Natural killer cell (primary cell): Measurements from ENCODE around the gene CEL. TPM values are rescaled to one million over a fixed set of nuclear protein-coding genes. Genes with fewer than 3 reads are reported as not detected.

Experiments used
- ATAC-seq, 3 donors: fragments of 150-1000 bp in 2 of 3; fragments of 200-7000 bp in 1 of 3; cut with Tn5 transposase; 1 replicate in 1 of 3; 2 replicates in 2 of 3; pipeline ENCODE4 v1.10.0; 2021; ENCODE audit warnings: mild to moderate bottlenecking in 2 of 3, moderate library complexity in 2 of 3
- DNase-seq, 2 donors: peaks; one replicate each; pipeline versions ENCODE4 v3.0.0 to v3.0.0-alpha.2; 2013 to 2021; ENCODE audit warnings: mixed read lengths in 1 of 2
- H3K27ac ChIP-seq: one replicate; pipeline ENCODE4 v1.5.1; 2013; ENCODE audit warnings: mild to moderate bottlenecking, low read length
- H3K27me3 ChIP-seq: one replicate; pipeline ENCODE4 v1.6.1; 2013; ENCODE audit warnings: low read length; ENCODE audit not compliant: control insufficient read depth, insufficient read depth
- H3K36me3 ChIP-seq: one replicate; pipeline ENCODE4 v1.6.1; 2013; ENCODE audit warnings: low read length; ENCODE audit not compliant: control insufficient read depth, insufficient read depth
- H3K4me1 ChIP-seq: one replicate; pipeline ENCODE4 v1.6.1; 2013; ENCODE audit warnings: low read length; ENCODE audit not compliant: control insufficient read depth, insufficient read depth
- H3K4me3 ChIP-seq: one replicate; pipeline ENCODE4 v1.5.1; 2013; ENCODE audit warnings: low read length
- H3K9me3 ChIP-seq: one replicate; pipeline ENCODE4 v1.6.1; 2013; ENCODE audit warnings: low read length; ENCODE audit not compliant: control insufficient read depth, insufficient read depth
- H3K27ac Mint-ChIP-seq, 2 donors: one replicate each; pipeline ENCODE4 v1.8.0; 2022; ENCODE audit warnings: mild to moderate bottlenecking in 2 of 2, mixed read lengths in 2 of 2, moderate library complexity in 1 of 2
- H3K27me3 Mint-ChIP-seq, 2 donors: one replicate each; pipeline ENCODE4 v1.8.0; 2022; ENCODE audit warnings: low read depth in 2 of 2, mixed read lengths in 2 of 2
- H3K36me3 Mint-ChIP-seq: one replicate; pipeline ENCODE4 v1.8.0; 2022; ENCODE audit warnings: mixed read lengths
- H3K4me1 Mint-ChIP-seq, 2 donors: one replicate each; pipeline ENCODE4 v1.8.0; 2022; ENCODE audit warnings: mixed read lengths in 2 of 2
- H3K4me3 Mint-ChIP-seq: one replicate; pipeline ENCODE4 v1.8.0; 2022; ENCODE audit warnings: mild to moderate bottlenecking, moderate library complexity, mixed read lengths
- H3K9me3 Mint-ChIP-seq, 2 donors: one replicate each; pipeline ENCODE4 v1.8.0; 2022; ENCODE audit warnings: mixed read lengths in 2 of 2
- WGBS: methylation state at CpG from one replicate; pipeline ENCODE4 v1.1.7; 2013; ENCODE audit warnings: missing lambda C conversion rate; ENCODE audit not compliant: insufficient coverage; 5-methylcytosine and 5-hydroxymethylcytosine counted together
- intact Hi-C: fragments of 100-400 bp; cut with micrococcal nuclease; formaldehyde crosslinking; loops from one replicate; pipeline ENCODE4 v1.14.2; 2022
- total RNA-seq, 4 donors: library from RNA; stranded (reverse); fragments of 120-200 nt in 1 of 4; gene quantifications; one replicate each; pipeline versions ENCODE4 v1.2.3 to v1.2.4, GENCODE V29; 2013 to 2022
- TF ChIP-seq, protein P1 (sequence below): fragments of 200-600 bp; IDR thresholded peaks from one replicate; pipeline ENCODE4 v1.8.0; 2022; ENCODE audit warnings: antibody characterized with exemption

The CEL gene
- total RNA-seq, 3 donors from 2014 or later (not counting 1 experiment from before 2014, with no cell fraction given), result 0.18 to 0.68 (median 0.42) TPM

DNA sequence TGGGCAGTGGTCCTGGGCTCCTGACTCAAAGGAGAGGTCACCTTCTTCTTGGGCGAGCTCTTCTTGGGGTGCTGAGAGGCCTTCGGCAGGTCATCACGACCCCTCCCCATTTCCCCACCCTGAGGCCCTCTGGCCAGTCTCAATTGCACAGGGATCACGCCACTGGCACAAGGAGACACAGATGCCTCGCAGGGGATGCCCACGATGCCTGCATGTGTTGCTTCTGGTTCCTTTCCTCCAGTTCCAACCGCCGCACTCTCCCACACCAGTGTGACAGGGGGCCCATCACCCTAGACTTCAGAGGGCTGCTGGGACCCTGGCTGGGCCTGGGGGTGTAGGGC lies 1.3 kb downstream of the CEL start:
- peaks cover 22 to 31% of the 10 kb centered on the region in 2 donors for H3K4me1 Mint-ChIP-seq
- H3K9me3 Mint-ChIP-seq, result no peaks in the 10 kb centered on the region
- TF ChIP-seq, protein P1, sequence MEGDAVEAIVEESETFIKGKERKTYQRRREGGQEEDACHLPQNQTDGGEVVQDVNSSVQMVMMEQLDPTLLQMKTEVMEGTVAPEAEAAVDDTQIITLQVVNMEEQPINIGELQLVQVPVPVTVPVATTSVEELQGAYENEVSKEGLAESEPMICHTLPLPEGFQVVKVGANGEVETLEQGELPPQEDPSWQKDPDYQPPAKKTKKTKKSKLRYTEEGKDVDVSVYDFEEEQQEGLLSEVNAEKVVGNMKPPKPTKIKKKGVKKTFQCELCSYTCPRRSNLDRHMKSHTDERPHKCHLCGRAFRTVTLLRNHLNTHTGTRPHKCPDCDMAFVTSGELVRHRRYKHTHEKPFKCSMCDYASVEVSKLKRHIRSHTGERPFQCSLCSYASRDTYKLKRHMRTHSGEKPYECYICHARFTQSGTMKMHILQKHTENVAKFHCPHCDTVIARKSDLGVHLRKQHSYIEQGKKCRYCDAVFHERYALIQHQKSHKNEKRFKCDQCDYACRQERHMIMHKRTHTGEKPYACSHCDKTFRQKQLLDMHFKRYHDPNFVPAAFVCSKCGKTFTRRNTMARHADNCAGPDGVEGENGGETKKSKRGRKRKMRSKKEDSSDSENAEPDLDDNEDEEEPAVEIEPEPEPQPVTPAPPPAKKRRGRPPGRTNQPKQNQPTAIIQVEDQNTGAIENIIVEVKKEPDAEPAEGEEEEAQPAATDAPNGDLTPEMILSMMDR, result no peak
- Histone ChIP-seq H3K9me3 (no peaks in the 10 kb centered on the region), H3K27ac (no peak overlapping the region), H3K36me3 (no peaks in the 10 kb centered on the region), H3K4me3 (no peak overlapping the region), H3K27me3 (no peaks in the 10 kb centered on the region), H3K4me1 (peaks cover 24% of the 10 kb centered on the region)
- intact Hi-C loops, result no loop called here
- ATAC-seq, result no peak
- H3K27me3 Mint-ChIP-seq, result no peaks in the 10 kb centered on the region
- H3K4me3 Mint-ChIP-seq, result no peak overlapping the region
- 70% methylated on average over 8 of the region's 8 CpGs for WGBS
- H3K36me3 Mint-ChIP-seq, result no peaks in the 10 kb centered on the region
- DNase-seq, result no peak
- H3K27ac Mint-ChIP-seq, result no peak overlapping the region

DNA sequence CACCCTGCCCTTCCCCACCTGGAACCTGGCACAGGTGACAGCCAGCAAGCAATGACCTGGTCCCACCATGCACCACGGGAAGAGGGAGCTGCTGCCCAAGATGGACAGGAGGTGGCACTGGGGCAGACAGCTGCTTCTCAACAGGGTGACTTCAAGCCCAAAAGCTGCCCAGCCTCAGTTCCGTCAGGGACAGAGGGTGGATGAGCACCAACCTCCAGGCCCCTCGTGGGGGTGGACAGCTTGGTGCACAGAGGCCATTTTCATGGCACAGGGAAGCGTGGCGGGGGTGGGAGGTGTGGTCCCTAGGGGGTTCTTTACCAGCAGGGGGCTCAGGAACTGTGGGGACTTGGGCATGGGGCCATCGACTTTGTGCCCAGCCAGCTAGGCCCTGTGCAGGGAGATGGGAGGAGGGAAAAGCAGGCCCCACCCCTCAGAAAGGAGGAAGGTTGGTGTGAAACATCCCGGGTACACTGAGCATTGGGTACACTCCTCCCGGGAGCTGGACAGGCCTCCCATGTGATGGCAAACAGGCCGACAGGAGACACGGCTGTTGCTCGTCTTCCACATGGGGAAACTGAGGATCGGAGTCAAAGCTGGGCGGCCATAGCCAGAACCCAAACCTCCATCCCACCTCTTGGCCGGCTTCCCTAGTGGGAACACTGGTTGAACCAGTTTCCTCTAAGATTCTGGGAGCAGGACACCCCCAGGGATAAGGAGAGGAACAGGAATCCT lies 1.9 kb downstream of the CEL start:
- H3K4me1 ChIP-seq, result peaks cover 19% of the 10 kb centered on the region
- Mint-ChIP-seq H3K9me3 (no peaks in the 10 kb centered on the region), H3K4me3 (no peak overlapping the region), H3K36me3 (no peaks in the 10 kb centered on the region), H3K27ac (no peak overlapping the region), H3K4me1 (peaks cover 17 to 26% of the 10 kb centered on the region in 2 donors), H3K27me3 (no peaks in the 10 kb centered on the region)
- H3K4me3 ChIP-seq, result no peak overlapping the region
- 88% methylated on average over 14 of the region's 14 CpGs for WGBS
- no peak for ATAC-seq
- intact Hi-C loops, result no loop called here
- no peak for DNase-seq
- TF ChIP-seq, protein P1, result no peak
- no peaks in the 10 kb centered on the region for H3K9me3 ChIP-seq
- no peaks in the 10 kb centered on the region for H3K36me3 ChIP-seq
- H3K27ac ChIP-seq, result no peak overlapping the region
- H3K27me3 ChIP-seq, result no peaks in the 10 kb centered on the region

DNA sequence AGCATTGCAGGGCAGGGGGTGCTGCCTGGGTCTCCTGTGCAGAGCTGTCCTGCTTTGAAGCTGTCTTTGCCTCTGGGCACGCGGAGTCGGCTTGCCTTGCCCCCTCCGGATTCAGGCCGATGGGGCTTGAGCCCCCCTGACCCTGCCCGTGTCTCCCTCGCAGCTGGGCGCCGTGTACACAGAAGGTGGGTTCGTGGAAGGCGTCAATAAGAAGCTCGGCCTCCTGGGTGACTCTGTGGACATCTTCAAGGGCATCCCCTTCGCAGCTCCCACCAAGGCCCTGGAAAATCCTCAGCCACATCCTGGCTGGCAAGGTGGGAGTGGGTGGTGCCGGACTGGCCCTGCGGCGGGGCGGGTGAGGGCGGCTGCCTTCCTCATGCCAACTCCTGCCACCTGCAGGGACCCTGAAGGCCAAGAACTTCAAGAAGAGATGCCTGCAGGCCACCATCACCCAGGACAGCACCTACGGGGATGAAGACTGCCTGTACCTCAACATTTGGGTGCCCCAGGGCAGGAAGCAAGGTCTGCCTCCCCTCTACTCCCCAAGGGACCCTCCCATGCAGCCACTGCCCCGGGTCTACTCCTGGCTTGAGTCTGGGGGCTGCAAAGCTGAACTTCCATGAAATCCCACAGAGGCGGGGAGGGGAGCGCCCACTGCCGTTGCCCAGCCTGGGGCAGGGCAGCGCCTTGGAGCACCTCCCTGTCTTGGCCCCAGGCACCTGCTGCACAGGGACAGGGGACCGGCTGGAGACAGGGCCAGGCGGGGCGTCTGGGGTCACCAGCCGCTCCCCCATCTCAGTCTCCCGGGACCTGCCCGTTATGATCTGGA lies 2.7 kb downstream of the CEL start:
- H3K4me1 Mint-ChIP-seq, result peaks cover 9 to 18% of the 10 kb centered on the region in 2 donors
- no peak overlapping the region for H3K4me3 Mint-ChIP-seq
- no peaks in the 10 kb centered on the region for H3K36me3 Mint-ChIP-seq
- DNase-seq (no peak), ATAC-seq (no peak)
- H3K27ac Mint-ChIP-seq, result no peak overlapping the region
- WGBS, result 92% methylated on average over 30 of the region's 30 CpGs
- no peaks in the 10 kb centered on the region for H3K9me3 Mint-ChIP-seq
- Histone ChIP-seq H3K9me3 (no peaks in the 10 kb centered on the region), H3K4me1 (peaks cover 11% of the 10 kb centered on the region), H3K27me3 (no peaks in the 10 kb centered on the region), H3K36me3 (no peaks in the 10 kb centered on the region), H3K4me3 (no peak overlapping the region), H3K27ac (no peak overlapping the region)
- H3K27me3 Mint-ChIP-seq, result no peaks in the 10 kb centered on the region
- TF ChIP-seq, protein P1, result no peak
- intact Hi-C loops, result no loop called here
